Urinary bladder (tissue), 4 donors: Measurements from ENCODE around the gene SKI. TPM values are rescaled to one million over a fixed set of nuclear protein-coding genes. Genes with fewer than 3 reads are reported as not detected.

Source experiments
- DNase-seq: peaks from one replicate; pipeline ENCODE4 v3.0.0-alpha.2; 2015; ENCODE audit errors: extremely low spot score
- H3K27ac ChIP-seq: one replicate; pipeline ENCODE4 v1.5.1; 2013; ENCODE audit warnings: low read depth, mild to moderate bottlenecking, moderate library complexity
- H3K36me3 ChIP-seq: one replicate; pipeline ENCODE4 v1.6.1; 2013; ENCODE audit warnings: mild to moderate bottlenecking, moderate library complexity; ENCODE audit not compliant: insufficient read depth
- H3K4me1 ChIP-seq: one replicate; pipeline ENCODE4 v1.6.1; 2013; ENCODE audit warnings: mild to moderate bottlenecking, moderate library complexity; ENCODE audit not compliant: insufficient read depth
- H3K4me3 ChIP-seq: one replicate; pipeline ENCODE4 v1.5.1; 2013; ENCODE audit warnings: low read depth, low read length
- whole genome bisulfite sequencing: extraction: QIAGEN DNeasy Blood & Tissue Kit; methylation state at CpG from one replicate; pipeline ENCODE4 v1.1.7; 2013; 5-methylcytosine and 5-hydroxymethylcytosine counted together
- polyA plus RNA-seq: library from polyadenylated mRNA; stranded (reverse); fragments of 200-250 nt; gene quantifications from one replicate; pipeline ENCODE4 v1.2.3, GENCODE V29; 2013
- total RNA-seq: library from RNA; depleted of rRNA; stranded (reverse); fragments of >200 nt; gene quantifications from one replicate; pipeline ENCODE4 v1.2.3, GENCODE V29; 2014
- donor health status: healthy with polysubstance abuse.
- donor health status: healthy.

SKI gene
- total and polyA plus RNA-seq, 2 donors, result 27.8 to 60.5 TPM

DNA sequence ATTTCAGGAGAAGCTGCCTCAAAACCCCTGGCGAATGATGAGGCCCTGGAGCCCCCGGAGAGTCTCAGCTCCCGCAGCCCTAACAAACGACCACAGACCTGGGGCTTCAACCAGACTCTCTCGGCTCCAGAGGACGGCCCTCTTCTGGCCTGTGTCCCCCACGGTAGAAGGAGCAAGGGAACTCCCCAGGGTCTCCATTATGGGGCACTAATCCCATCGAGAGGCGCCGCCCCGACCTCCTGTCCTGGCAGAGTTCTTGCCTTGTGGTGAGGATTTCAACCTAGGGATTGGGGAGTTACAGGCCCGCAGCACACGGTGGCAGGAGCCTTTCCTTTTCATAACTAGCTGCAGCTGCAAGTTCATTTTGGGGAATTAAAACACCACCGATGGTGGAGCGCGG, 39.8 kb upstream of the SKI start:
- no peak for DNase-seq
- WGBS, result 89% methylated on average over 16 of the region's 16 CpGs
- Histone ChIP-seq H3K4me1 (peaks cover 4% of the 10 kb centered on the region), H3K27ac (no peak overlapping the region), H3K36me3 (no peaks in the 10 kb centered on the region), H3K4me3 (no peak overlapping the region)

- Histone ChIP-seq H3K4me3 (peak overlapping the region; percentile 46), H3K27ac (peak overlapping the region; percentile 79), H3K36me3 (no peaks in the 10 kb centered on the region), H3K4me1 (peaks cover 4% of the 10 kb centered on the region)
- WGBS, result 10% methylated on average over 65 of the region's 65 CpGs
- DNase-seq, result peak; percentile 90
Measured at GRCh38 chr1:2189459-2190425, 38.4 kb upstream of the SKI start.

DNA sequence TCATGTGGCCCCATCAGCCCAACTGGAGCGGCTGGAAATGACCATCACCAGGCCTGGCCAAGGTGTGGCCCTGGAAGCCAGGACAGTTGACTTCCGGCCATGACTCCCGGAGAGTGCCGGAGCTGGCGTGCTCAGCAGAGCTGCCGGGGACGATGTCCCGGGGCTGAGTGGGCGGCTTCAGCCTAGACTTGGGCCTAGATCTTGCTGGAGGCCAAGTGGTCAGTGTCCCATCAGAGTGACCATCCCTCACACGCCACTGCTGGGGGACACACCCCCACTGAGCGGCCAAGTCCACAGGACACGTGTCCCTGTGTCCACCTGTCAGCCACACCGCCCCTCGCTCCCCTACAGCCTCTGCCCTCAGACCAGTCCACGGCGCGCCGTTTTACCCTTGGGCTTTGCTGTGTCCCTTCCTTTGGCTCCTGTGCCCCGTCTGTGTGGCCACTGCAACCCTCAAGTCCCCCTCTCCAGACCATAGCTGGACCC, 37.6 kb upstream of the SKI start:
- DNase-seq, result no peak

GRCh38 chr1:2192031-2192995, 35.8 kb upstream of the SKI start:
- no peak for DNase-seq
- H3K4me3 ChIP-seq, result no peak overlapping the region
- peaks cover 4% of the 10 kb centered on the region for H3K4me1 ChIP-seq
- no peak overlapping the region for H3K27ac ChIP-seq
- 54% methylated on average over 30 of the region's 30 CpGs for WGBS
- no peaks in the 10 kb centered on the region for H3K36me3 ChIP-seq

More for the DNA sequence above, 37.6 kb upstream of the SKI start:
- Histone ChIP-seq H3K36me3 (no peaks in the 10 kb centered on the region), H3K4me3 (peak overlapping the region; percentile 46), H3K4me1 (peaks cover 4% of the 10 kb centered on the region), H3K27ac (peak overlapping the region; percentile 79)
- 62% methylated on average over 19 of the region's 19 CpGs for WGBS

DNA sequence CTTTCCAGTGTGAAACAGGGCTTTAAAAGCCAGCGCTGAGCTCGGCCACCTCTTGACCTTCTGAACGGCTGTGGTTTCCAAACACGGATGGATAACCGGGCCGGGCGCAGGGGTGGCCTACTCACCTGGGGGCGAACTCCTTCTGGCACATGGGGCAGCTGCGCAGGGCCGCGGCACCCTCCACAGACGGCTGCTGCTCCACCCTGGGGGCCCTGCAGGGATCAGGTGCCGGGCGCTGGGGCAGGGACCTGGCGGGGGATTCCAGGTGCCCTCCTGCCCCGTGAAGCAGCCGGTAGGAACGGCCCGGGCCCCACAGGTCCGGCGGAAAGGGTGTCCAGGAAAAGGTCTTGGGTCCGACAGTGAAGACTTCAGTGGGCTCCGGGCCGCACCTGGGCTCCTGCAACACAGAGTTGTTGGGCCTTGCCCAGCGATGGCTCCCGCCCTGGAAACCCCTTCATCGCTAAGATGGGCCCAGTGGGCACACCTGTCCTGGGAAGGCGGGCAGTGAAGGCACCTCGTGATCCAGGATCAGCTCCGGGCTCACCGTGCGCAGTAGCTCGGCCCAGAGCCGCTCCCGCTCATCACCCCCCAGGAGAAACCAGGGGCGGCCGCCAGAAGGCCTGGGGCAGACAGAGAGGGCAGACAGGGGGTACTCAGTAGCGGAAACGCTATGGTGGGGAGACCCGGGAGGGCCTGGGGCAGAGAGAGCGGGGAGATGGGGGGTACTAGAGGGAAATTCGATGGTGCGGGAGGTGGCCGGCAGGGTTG, 34.4 kb upstream of the SKI start:
- peaks cover 4% of the 10 kb centered on the region for H3K4me1 ChIP-seq
- no peaks in the 10 kb centered on the region for H3K36me3 ChIP-seq
- H3K27ac ChIP-seq, result peak overlapping the region; percentile 62
- no peak for DNase-seq
- 48% methylated on average over 44 of the region's 44 CpGs for WGBS
- peak overlapping the region; percentile 60 for H3K4me3 ChIP-seq

GRCh38 chr1:2194319-2194897, 33.7 kb upstream of the SKI start, which contains the start of gene FAAP20:
TSS of gene FAAP20 (minus strand) at chr1:2194772. CDS start at chr1:2194749, 23 bp downstream.
- H3K4me3 ChIP-seq, result peak within 1 kb of the TSS; percentile 60
- H3K4me1 ChIP-seq, result peaks cover 5% of the 10 kb centered on the region
- no peaks in the 10 kb centered on the region for H3K36me3 ChIP-seq
- peak within 1 kb of the TSS; percentile 84 for H3K27ac ChIP-seq
- no peak for DNase-seq
- 2% methylated on average over 62 of the region's 63 CpGs for WGBS

- Histone ChIP-seq H3K4me3 (peak overlapping the region; percentile 60), H3K4me1 (peaks cover 5% of the 10 kb centered on the region), H3K27ac (peak overlapping the region; percentile 84), H3K36me3 (no peaks in the 10 kb centered on the region)
- 3% methylated on average over 35 of the region's 35 CpGs for WGBS
- peak; percentile 75 for DNase-seq
Measured at GRCh38 chr1:2194898-2195673, 33.0 kb upstream of the SKI start.

- no peak for DNase-seq
Measured at GRCh38 chr1:2195785-2196184, 32.3 kb upstream of the SKI start.

GRCh38 chr1:2196901-2197638, 31.0 kb upstream of the SKI start:
- H3K36me3 ChIP-seq, result no peaks in the 10 kb centered on the region
- H3K27ac ChIP-seq, result no peak overlapping the region
- peaks cover 2% of the 10 kb centered on the region for H3K4me1 ChIP-seq
- no peak for DNase-seq
- H3K4me3 ChIP-seq, result no peak overlapping the region
- WGBS, result 87% methylated on average over 17 of the region's 17 CpGs

More at GRCh38 chr1:2195785-2196184, 32.3 kb upstream of the SKI start:
- Histone ChIP-seq H3K27ac (peak overlapping the region; percentile 84), H3K4me1 (peaks cover 3% of the 10 kb centered on the region), H3K4me3 (no peak overlapping the region), H3K36me3 (no peaks in the 10 kb centered on the region)
- WGBS, result 66% methylated on average over 11 of the region's 11 CpGs

- 76% methylated on average over 10 of the region's 10 CpGs for WGBS
- no peak overlapping the region for H3K27ac ChIP-seq
- no peaks in the 10 kb centered on the region for H3K36me3 ChIP-seq
- H3K4me3 ChIP-seq, result no peak overlapping the region
- no peak for DNase-seq
- peaks cover 2% of the 10 kb centered on the region for H3K4me1 ChIP-seq
Measured at GRCh38 chr1:2197707-2198165, 30.4 kb upstream of the SKI start.

DNA sequence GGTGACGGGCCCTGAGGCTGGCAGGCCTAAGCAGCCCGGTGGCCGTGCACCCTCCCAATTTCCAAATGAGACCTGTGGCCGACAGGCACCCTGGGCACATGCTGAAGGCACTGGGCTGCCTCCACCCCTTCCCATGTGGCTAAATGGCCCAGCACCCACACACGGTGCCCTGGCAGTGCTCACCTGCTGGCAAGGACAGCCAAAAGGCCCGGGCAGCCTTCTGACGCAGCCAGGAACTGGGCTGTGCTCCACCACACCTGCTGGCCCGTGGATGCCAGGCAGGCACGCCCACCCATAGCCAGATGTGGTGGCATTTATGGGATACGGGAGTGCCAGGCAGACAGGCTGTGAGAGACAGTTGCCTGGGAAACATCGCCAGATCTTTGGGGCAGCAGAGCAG, 29.5 kb upstream of the SKI start:
- no peak overlapping the region for H3K4me3 ChIP-seq
- H3K36me3 ChIP-seq, result no peaks in the 10 kb centered on the region
- DNase-seq, result no peak
- WGBS, result 71% methylated on average over 11 of the region's 11 CpGs
- peaks cover 2% of the 10 kb centered on the region for H3K4me1 ChIP-seq
- H3K27ac ChIP-seq, result peak overlapping the region; percentile 70
